Measurements from ENCODE around the gene GPRIN3.

Gene GPRIN3

GRCh38 chr4:89305712-89306437, 1.7 kb downstream of the GPRIN3 start:
- DNase-seq (ENCODE audit: low read depth) = peak; percentile 59
- TF ChIP-seq CTCF (conservative IDR thresholded peaks at IDR 0.05; ENCODE audit: low read depth, low read length) = no peak
- no peak overlapping the region for H3K4me3 ChIP-seq (ENCODE audit: low read depth, low read length)

GRCh38 chr4:89305028-89305427, 2.6 kb downstream of the GPRIN3 start:
- H3K4me3 ChIP-seq (ENCODE audit: low read depth, low read length) = no peak overlapping the region
- no peak for DNase-seq (ENCODE audit: low read depth)

GRCh38 chr4:89303814-89304388, 3.7 kb downstream of the GPRIN3 start:
- no peak overlapping the region for H3K4me3 ChIP-seq (ENCODE audit: low read depth, low read length)
- DNase-seq (ENCODE audit: low read depth) = no peak
- no peak for TF ChIP-seq CTCF (conservative IDR thresholded peaks at IDR 0.05; ENCODE audit: low read depth, low read length)

More at GRCh38 chr4:89305028-89305427, 2.6 kb downstream of the GPRIN3 start:
- no peak for TF ChIP-seq CTCF (conservative IDR thresholded peaks at IDR 0.05; ENCODE audit: low read depth, low read length)

GRCh38 chr4:89303177-89303576, 4.4 kb downstream of the GPRIN3 start:
- no peak for DNase-seq (ENCODE audit: low read depth)
- no peak overlapping the region for H3K4me3 ChIP-seq (ENCODE audit: low read depth, low read length)
- no peak for TF ChIP-seq CTCF (conservative IDR thresholded peaks at IDR 0.05; ENCODE audit: low read depth, low read length)

GRCh38 chr4:89301902-89302301, 5.7 kb downstream of the GPRIN3 start:
- no peak for TF ChIP-seq CTCF (conservative IDR thresholded peaks at IDR 0.05; ENCODE audit: low read depth, low read length)

GRCh38 chr4:89301003-89301402, 6.6 kb downstream of the GPRIN3 start:
- DNase-seq (ENCODE audit: low read depth) = no peak
- TF ChIP-seq CTCF (conservative IDR thresholded peaks at IDR 0.05; ENCODE audit: low read depth, low read length) = no peak
- no peak overlapping the region for H3K4me3 ChIP-seq (ENCODE audit: low read depth, low read length)

More at GRCh38 chr4:89301902-89302301, 5.7 kb downstream of the GPRIN3 start:
- DNase-seq (ENCODE audit: low read depth) = no peak
- no peak overlapping the region for H3K4me3 ChIP-seq (ENCODE audit: low read depth, low read length)

GRCh38 chr4:89300499-89300898, 7.1 kb downstream of the GPRIN3 start:
- no peak for DNase-seq (ENCODE audit: low read depth)
- H3K4me3 ChIP-seq (ENCODE audit: low read depth, low read length) = no peak overlapping the region
- TF ChIP-seq CTCF (conservative IDR thresholded peaks at IDR 0.05; ENCODE audit: low read depth, low read length) = no peak
